PC-9 (cell line): ENCODE data around the gene POP4.

Experiments used
- CTCF ChIP-seq: fragments of 200-600 bp; sonication (generic); conservative IDR thresholded peaks from 2 replicates; pipeline ENCODE4 v1.6.1; 2017; ENCODE audit warnings: mixed run types, antibody characterized with exemption, mild to moderate bottlenecking, moderate library complexity
- EZH2 ChIP-seq: fragments of 200-600 bp; sonication (generic); IDR thresholded peaks from 2 replicates; pipeline ENCODE4 v1.8.0; 2017; ENCODE audit warnings: antibody characterized with exemption, low read depth

GRCh38 chr19:29593869-29594268 is 12.2 kb upstream of the POP4 start:
- TF ChIP-seq CTCF (no peak), EZH2 (no peak)
